ENCODE results near the gene POLR2H.

DNA sequence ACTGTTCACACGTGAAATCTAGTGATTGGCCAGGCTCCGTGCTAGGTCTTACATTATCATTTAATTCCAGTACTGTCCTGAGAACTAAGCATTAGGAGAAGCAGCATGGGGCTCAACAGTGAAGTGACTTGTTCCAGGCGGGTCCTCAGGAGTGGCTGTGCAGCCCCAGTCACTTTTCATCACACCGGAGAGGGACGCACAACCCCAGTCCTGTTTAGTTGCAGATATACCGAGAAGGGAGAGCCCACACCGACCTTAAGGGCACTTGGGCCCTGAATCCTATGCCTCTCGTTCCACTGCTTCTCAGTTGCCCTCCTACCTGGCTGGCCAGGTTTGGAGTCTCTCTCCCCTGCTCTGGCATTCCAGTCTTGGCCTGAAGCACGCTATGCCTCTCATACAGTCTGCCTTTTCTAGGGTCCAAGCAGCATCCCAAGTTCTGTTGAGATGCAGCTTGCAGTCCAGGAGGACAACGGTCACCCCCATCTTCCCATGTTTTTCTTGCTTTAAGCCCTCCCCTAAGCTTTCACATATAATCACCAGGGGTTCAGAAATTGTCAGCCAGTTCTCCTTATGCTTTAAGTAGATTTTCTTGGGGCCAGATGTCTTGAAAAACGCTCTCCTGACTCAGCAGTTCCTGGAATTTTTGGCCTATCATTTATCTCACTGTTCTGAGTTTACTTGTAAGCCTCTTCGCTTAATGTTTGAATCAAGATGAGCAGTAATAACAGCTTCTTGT lies 14.0 kb upstream of the POLR2H start:
- TF ChIP-seq CTCF (IDR thresholded peaks at IDR 0.05 in 2 of 3, conservative IDR thresholded peaks at IDR 0.05 in 1 of 3; ENCODE audit: control insufficient read depth in 2 of 3, extremely low read depth in 1 of 3, insufficient read depth in 1 of 3, low read depth in 3 of 3, low read length in 3 of 3): no peak
- TF ChIP-seq HSF1 (IDR thresholded peaks at IDR 0.05; ENCODE audit: low read depth, low read length): no peak
- TF ChIP-seq, protein P1, sequence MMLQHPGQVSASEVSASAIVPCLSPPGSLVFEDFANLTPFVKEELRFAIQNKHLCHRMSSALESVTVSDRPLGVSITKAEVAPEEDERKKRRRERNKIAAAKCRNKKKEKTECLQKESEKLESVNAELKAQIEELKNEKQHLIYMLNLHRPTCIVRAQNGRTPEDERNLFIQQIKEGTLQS (IDR thresholded peaks at IDR 0.05; ENCODE audit: borderline replicate concordance, extremely low read depth, low read depth, low read length): no peak
- TF ChIP-seq SKIL (IDR thresholded peaks at IDR 0.05; ENCODE audit: low read depth, poor library complexity, severe bottlenecking): no peak
- no peak for TF ChIP-seq CHD2 (IDR thresholded peaks at IDR 0.05; ENCODE audit: borderline replicate concordance, low read depth, low read length)
- no peak for TF ChIP-seq FOXK2 (IDR thresholded peaks at IDR 0.05)
- no peak for TF ChIP-seq PBX3 (IDR thresholded peaks at IDR 0.05; ENCODE audit: insufficient replicate concordance, low read depth, low read length)
- no peak for TF ChIP-seq ZBED1 (IDR thresholded peaks at IDR 0.05; ENCODE audit: borderline replicate concordance)
- no peak for TF ChIP-seq ZSCAN29 (IDR thresholded peaks at IDR 0.05)
- TF ChIP-seq E2F4 (IDR thresholded peaks at IDR 0.05; ENCODE audit: low read depth, low read length): no peak
- no peak for TF ChIP-seq RFX5 (IDR thresholded peaks at IDR 0.05; ENCODE audit: low read depth, low read length)

All from GM12878 (cell line).